Activated CD8-positive, alpha-beta memory T cell treated with anti-CD3 and anti-CD28 coated beads for 24 hours (primary cell): ENCODE results near the gene ROBO3.

Experiments used
- DNase-seq: peaks from one replicate; pipeline ENCODE4 v3.0.0-alpha.2; 2020

Gene ROBO3

DNA sequence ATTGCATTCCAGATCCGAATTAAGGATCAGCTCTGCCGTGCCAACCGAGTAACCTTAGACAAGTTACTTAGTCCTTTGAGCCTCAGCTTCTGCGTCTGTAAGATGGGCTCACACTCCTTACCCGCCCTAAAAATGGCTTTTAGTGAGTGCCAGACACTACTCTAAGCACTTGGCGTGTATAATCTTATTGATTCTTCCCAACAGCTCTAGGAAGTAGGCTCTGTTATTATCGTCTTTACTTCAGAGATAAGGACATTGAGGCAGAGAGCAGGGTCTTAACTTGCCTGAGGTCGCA is 21.7 kb upstream of the ROBO3 start:
- no peak for DNase-seq

DNA sequence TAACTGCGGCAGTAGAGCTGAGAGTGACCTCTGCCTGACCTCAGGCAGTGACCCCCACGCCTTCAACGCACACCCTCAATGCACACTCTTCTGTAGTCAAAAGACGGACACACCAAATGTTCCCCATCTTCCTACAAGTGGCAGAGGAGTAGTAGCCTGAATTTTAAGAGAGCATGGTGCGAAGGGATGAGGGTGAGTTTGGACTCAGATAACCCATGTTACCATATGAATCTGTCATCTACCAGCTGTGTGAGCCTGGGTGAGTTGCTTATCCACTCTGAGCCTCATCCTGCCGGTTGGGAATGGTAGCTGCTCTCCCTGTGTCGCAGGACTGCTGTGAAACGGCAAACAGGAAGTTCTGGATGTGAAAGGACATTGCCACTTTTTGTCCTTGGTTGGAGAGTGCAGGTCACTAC is 20.6 kb upstream of the ROBO3 start:
- DNase-seq = no peak

DNA sequence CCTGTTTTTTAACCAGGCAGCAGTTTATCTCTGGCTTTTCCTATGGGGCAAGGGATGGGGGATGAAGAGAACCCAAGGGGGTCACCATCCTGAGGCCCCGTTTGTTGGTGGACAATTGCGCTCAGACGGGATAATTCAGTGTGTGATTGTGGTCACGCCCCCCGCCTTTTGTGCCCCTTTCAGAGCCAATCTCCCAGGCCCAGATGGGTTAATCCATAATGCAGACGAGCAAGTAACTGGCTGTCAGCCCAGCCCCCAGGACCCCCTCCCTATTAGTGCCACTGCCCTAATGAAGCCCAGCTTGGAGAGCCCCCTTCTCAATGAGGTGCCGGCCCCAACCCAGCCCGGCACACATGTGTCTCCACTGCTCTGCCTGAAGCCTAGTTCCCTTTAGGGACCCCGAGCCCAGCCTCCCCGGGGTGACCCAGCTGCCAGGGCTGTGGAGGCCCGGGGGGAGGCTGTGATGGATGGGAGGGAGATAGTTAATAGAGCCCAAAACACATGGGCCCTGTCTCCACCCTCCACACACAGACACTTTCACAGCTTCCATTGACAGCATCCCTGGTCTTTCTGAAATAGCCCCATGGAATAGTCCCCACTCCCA is 19.1 kb upstream of the ROBO3 start:
- DNase-seq = no peak

DNA sequence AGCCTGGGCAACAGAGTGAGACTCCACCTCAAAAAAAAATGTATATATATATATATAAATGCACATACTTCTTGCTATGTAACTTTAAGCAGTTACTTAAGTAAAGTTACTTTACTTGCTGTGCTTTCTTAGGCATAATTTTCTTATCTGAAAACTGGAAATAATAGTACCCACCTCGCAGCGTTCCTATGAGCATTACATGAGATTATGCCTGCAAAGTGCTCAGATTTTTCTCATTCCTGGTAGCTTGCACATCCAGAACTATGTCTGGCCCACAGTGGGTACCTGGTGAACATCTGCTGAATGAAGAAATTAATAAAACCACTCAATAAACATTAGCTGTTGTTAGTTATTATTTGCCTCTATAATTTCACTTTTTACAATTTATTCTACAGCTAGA is 6.1 kb upstream of the ROBO3 start:
- no peak for DNase-seq

DNA sequence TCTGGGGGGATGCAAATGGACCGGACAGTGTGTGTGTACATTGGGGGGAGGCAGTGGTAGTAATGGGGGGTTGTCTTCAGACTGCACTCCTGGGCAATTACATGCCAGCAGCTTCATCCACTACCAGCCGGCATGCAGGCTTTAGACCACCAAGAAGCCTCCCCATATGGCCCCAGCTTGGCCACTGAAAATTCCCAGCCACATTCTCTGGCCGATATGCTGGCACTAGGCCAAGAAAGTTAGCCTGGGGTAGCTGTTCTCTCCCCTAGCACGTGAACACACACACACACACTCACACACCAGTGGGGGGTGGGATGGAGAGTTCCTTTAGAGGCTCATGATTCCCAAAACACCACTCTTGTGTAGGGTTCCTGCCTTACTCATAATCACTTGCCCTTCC is 3.6 kb upstream of the ROBO3 start:
- DNase-seq = no peak

DNA sequence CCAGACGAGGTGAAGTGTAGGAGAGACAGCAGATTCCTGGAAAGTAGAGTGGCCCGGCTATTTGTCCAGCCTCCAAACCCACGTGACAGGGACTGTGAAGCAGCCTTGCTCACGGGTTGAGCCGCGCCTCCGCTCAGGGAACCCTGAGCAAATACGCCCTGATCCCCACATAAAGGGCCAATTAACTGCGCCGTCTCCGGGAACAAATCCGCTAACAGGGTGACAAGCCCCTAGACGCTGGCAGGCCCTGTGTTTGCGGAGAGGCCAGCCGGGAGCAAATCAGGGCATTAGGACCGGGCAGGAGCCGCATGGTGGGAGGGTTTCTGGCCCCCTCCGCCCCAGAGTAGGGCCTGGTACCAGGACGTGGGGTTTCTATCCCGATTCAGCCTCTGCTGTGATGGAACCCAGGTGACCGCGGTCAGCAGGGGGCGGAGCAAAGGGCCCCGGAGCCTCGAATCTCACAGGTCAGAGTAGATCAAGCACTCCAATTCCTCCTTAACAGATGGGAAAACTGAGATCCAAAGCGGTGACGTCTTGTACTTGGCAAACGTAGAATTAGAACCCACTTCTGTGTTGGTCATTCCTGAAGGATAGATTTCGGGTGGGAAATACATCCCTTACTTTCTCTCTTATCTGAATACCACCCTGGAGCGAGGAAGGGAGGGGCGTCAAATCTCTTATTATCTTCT is 2.0 kb upstream of the ROBO3 start:
- DNase-seq = no peak

DNA sequence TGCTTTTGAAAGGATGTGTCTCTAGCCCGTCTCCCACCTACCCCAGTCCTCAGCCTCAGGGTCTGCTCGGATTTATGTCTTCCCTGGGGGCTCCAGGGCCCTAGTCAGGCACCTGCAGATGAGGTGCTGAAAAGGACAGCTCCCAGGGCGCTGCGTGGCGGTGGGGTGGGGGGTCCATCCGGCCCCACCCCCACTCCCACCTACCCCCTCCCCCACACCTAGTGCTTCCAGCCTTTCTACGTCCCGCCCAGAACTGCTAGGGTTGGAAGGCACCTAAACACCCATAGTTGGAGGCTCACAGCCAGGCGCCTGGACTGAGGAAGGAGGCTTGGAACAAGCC is 1.4 kb upstream of the ROBO3 start:
- DNase-seq = no peak

DNA sequence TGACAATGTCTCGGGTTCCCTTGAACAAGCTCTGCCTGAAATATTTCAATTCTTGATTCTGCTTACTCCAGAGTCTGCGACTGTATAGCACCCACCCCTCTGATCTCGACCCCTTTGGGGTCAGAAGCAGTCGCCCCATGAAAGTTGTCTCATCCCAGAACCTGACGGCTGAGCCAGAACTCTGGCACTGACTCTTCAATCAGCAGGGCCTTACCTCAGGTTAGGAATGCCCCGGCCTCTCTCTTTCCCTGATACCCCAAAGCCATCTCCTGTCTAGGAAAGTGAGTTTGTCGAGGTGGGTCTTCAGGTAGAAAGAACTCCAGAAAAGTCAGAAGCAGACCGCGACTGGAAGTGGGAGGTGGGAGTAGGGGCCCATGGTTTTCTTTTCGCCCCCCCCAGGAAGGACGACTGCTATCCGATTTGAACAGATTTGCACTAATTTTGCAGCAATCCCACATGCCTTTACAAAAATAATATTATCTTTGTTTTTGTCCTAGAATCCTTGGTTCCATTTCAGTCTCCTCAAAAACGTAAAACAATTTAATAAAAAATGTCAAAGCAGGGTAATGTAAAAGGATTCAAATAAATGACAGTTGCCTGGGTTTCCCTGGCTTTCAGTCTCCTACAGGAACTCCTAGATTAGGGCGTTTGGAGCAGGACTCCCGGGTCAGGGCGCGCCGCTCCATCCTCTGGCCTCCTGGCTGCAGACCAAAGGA is 898 bp upstream of the ROBO3 start:
- no peak for DNase-seq

DNA sequence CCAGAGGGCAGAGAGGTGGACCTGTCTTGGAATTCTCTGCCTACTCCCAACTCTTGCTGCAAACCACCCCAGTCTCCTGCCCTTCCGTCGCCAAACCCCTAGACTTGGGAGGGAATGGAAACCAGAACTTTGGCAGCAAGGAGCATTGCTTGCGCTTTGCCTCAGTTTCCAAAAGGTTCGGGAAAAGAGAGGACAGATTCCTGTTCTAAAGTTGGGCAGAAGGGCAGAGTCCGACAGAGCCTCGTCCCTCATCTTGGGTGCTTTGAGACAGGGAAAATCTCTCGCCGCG is 396 bp upstream of the ROBO3 start:
- no peak for DNase-seq

DNA sequence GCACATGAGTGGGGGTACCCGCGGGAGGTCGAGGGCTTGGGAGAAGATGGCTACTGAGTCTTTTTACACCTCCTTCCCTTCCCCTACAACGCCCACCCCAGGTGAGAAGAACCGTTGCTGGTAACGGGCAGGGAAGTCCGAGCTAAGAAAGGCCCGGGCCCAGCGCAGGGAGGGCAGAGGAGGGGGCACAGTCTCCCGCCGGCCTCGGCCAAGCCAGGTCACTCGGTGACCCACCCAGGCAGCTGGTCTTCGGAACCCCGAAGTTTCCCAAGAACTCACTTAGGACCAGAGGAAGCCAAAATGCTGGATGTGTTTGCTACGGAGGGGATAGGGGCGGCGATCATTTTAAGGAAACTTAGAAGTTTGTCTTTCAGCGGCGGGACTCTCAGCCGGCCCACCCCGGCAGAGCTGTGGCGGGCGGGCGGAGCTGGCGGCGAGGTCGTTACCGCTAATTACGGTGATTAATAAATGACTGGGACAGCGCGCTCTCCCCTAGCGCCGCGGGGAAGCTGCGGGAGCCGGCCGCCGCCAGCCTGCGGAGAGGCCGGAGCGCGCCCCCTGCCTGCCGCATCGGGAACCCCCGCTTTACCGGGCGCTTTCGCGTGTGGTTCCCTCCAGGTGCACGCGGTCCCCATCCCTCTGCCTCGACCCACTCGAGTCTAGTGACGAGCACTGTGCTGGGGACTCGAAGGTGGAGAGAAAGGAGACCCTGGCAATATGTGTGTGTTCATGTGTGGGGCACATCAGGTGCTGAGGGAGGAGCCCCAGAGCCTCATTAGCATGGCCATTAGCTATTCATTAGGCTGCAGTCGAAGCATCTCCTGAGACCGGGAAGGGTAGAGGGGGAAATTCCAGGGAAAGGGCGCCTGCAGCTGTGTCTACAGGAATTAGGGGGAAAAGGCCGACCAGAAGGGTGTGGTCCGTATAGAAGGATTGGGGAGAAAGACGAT is 945 bp downstream of the ROBO3 start:
- DNase-seq = peak; percentile 76

DNA sequence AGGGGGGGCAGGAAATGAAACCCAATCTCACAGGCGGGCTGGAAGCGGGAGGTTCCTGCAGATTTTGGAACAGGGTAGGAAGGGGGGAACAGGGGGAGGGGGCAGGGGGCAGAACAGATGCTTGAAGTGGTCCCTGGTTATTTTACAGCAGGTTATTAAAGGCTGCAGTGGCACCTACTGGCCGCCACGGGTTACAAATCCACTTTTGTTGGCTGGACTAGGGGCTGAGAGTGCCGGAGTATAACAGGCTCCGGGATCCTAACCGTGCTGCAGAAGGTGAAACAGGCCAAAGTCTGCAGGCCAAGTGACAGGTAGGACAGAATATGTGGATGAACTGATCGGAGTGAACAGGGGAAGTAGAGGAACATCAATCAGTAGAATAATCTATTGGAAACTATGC is 2.5 kb downstream of the ROBO3 start:
- no peak for DNase-seq

DNA sequence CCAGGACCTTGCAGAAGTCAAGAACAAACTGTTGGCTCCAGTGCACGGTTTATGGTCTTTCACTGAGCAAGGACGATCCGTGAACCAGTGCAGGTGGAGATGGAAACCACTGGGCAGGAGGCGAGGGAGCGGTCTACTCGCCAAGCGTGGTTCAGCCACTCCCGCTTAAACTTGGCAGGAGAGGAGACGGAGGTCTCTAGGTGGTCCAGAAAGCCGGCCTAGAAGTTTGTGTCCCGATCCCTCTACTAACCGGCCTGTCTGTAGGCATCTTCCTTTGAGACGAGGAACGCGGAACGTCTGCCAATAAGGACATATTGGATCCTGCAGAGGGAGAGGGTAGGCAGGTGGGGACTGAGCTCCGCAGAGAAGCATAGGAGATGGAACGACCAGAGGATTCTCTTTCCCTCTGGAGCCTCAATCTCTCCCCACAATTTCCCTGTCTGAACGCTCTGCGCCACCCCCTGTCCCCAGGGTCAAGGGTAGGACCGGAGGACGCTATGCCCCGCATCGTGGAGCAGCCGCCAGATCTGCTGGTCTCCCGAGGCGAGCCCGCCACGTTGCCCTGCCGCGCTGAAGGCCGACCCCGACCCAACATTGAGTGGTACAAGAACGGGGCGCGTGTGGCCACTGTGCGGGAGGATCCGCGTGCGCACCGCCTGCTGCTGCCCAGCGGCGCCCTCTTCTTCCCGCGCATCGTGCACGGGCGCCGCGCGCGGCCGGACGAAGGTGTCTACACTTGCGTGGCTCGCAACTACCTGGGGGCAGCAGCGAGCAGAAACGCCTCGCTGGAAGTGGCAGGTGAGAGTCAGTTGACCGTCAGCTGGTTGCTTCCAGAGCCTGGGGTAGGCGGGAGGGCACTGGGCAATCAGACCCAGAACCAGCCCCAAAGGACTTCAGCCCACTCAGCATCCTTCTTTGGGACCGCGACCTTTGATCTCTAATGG is 3.4 kb downstream of the ROBO3 start:
- no peak for DNase-seq

DNA sequence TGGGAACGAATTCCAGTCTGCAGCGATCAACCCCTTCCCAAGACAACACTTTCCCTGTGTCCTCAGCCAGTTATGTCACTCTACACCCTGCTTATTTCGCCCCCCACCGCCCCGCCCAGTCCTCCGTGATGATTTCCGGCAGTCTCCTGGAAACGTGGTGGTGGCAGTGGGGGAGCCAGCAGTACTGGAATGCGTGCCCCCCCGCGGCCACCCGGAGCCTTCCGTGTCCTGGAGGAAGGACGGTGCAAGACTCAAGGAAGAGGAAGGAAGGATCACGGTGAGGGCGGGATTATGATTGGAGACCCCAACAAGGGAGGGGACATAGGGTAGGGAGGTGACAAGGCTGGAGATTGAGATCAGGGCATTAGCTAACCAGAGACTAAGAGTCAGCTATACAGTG is 4.1 kb downstream of the ROBO3 start:
- no peak for DNase-seq

DNA sequence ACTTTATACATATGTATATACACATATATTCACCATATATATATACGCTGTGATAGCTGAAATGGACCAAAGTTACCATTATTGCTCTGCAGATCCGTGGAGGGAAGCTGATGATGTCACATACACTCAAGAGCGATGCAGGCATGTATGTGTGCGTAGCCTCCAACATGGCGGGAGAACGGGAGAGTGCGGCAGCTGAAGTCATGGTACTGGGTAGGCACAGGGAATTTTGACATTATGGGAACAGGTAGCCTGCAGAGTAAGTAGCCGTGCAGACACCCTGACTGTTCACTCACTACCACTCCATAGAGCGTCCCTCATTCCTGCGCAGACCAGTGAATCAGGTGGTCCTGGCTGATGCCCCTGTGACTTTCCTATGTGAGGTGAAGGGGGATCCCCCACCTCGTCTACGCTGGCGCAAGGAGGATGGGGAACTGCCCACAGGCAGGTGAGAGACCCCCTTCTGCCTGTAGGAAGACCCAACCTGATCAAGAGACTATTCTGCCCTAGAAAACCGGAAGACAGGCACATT is 4.7 kb downstream of the ROBO3 start:
- DNase-seq = no peak

DNA sequence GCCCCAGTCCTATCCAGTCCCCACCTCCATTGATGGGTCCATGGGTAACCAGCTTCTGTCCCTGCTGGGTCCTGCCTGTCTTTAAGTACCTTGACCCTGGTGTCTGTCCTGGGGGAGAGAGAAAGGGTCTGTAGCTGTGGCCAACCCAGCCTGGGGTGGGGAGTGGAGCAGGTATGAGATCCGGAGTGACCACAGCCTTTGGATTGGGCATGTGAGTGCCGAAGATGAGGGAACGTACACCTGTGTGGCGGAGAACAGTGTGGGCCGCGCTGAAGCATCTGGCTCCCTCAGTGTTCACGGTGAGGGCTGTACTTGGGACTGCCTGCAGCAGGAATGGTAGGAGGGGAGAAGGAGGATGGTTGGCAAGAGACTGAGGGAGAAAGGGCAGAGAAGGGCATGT is 5.2 kb downstream of the ROBO3 start:
- DNase-seq = no peak

DNA sequence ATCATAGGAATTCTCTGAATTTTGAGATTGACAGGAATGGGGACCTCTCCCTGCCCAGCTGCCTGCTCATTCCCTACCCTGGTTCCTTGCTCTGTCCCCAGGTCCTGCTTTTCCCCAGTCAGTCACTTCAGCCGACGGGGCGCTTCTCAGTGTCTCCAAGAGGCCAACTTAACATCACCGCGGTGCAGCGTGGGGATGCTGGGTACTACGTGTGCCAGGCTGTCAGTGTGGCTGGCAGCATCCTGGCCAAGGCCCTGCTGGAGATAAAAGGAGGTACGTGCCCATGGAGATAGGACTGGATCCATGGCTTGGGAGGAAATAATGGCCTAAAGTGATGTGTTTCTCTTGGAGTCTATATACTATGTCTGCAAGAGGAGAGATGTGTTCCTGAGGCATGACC is 7.0 kb downstream of the ROBO3 start:
- DNase-seq = no peak

DNA sequence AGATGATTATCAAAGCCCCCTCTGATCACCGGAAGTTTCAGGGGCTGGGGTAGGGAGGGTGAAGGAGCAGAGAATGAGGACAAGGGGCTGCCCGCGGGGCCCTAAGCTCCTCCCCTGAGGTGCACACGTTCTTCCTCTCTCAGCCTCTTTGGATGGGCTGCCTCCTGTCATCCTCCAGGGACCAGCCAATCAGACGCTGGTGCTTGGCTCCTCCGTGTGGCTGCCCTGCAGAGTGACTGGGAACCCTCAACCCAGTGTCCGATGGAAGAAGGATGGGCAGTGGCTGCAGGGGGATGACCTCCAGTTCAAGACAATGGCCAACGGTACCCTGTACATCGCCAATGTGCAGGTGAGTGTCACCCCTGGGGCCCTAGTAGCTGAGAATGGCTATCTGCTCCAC is 7.5 kb downstream of the ROBO3 start:
- no peak for DNase-seq

DNA sequence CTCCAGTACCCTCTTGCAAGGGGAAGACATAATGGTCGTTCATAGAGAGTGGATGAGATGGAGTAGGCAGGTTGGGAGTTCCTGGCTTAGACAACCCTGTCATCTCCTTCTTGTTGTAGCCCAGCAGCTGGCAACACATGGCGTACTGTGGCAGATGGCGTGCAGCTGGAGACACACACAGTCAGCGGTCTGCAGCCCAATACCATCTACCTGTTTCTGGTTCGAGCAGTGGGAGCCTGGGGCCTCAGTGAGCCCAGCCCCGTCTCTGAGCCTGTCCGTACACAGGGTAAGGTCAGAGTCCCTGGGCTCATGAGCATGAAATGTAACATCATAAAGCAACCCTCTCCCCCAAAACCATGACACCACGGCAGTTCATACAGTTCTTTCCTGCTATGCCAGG is 8.7 kb downstream of the ROBO3 start:
- DNase-seq = no peak

DNA sequence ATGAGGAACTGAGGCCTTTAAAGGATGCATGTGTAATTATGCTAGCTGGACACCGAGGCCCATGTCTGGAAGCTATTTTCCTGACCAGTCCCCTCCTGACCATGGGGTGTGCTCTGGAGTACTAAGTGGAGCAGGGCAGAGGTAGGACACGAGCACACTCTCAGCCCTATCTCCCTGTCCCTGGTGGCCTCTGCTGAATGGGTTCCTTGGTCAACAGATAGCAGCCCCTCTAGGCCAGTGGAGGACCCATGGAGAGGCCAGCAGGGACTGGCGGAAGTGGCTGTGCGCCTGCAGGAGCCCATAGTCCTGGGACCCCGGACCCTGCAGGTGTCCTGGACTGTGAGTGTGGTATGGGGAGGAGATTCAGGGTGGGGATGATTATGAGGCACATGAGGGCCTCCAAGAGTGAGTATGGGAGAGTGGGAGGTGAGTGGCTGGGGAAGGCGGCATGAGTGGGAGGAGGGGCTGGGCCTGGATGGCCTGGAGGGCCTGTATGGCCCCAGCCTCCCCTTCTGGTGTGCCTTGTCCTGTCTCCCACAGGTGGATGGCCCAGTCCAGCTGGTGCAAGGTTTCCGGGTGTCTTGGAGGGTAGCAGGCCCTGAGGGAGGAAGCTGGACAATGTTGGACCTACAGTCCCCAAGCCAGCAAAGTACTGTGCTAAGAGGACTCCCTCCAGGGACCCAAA is 9.5 kb downstream of the ROBO3 start:
- no peak for DNase-seq

DNA sequence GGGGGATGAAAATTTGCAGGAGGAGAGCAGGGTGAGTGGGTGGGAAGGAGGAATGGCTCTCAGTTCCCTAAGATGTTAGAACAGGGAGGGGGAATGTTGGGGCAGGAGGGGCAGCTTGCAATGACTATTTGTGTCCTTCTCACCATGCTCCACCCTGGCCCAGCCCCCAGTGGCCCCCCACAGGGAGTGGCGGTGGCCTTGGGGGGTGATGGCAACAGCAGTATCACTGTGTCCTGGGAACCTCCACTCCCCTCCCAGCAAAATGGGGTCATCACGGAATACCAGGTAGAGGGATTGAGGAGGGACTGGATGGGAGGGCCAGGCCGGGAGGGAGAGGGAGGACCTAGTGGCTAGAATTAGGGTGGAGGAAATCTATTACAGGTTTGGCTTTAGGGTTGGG is 10.2 kb downstream of the ROBO3 start:
- DNase-seq = no peak

DNA sequence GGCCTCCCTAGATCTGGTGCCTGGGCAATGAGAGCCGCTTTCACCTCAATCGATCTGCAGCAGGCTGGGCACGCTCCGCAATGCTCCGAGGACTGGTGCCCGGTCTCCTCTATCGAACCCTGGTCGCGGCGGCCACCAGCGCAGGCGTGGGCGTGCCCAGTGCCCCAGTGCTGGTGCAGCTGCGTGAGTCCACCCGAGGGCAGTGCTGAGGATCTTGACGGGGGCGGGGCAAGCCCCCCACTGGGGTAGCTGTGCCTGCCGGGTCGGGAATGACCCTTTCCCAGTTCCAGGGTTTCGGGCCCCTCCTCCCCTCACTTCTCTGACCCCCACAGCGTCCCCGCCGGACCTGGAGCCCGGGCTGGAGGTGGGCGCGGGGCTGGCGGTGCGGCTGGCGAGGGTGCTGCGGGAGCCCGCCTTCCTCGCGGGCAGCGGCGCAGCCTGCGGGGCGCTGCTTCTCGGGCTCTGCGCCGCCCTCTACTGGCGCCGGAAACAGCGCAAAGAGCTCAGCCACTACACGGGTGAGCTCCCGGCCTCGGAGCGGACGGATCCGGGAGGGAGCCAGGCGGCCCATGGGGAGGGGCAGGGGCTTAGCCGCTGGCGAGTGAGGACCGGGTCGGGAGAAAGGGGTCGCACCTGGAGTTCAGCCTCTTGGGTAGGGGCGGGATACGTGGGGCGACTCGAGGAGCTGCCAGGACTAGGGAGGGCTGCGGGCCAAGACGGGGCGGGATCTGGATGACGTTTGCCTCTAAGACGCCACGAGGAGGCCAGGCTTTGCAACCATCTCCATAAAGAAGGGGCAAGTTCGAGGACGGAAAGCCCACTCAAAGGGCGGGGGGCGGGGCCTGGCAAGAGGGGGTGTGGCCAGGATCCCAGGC is 10.9 kb downstream of the ROBO3 start:
- peak; percentile 93 for DNase-seq
